A204.1 (cell line): ENCODE data around the gene PGA3.
"Not testable (repeated sequence)": the region's sequence is repeated elsewhere in the genome, so short reads cannot be mapped to it uniquely, and the experiment has no call there.

ENCODE experiments used
- FAIRE-seq: peaks from 2 replicates; lab custom pipeline; 2012; peaks lifted over from hg19 to GRCh38; lab: Jason Lieb, UNC

PGA3 gene

GRCh38 chr11:61171907-61172306 lies 31.4 kb upstream of the PGA3 start:
- FAIRE-seq, result no peak

- FAIRE-seq, result no peak
Observed at GRCh38 chr11:61172356-61172755, 31.0 kb upstream of the PGA3 start.

- no peak for FAIRE-seq
Observed at GRCh38 chr11:61172888-61173287, 30.4 kb upstream of the PGA3 start.

- no peak for FAIRE-seq
Observed at GRCh38 chr11:61173456-61173855, 29.9 kb upstream of the PGA3 start.

GRCh38 chr11:61174273-61174672 lies 29.0 kb upstream of the PGA3 start:
- no peak for FAIRE-seq

- no peak for FAIRE-seq
Observed at GRCh38 chr11:61174949-61175348, 28.4 kb upstream of the PGA3 start.

GRCh38 chr11:61176446-61176845 lies 26.9 kb upstream of the PGA3 start:
- no peak for FAIRE-seq

- FAIRE-seq, result not testable (repeated sequence)
Observed at GRCh38 chr11:61180205-61180604, 23.1 kb upstream of the PGA3 start.

GRCh38 chr11:61181489-61181888 lies 21.8 kb upstream of the PGA3 start:
- FAIRE-seq, result no peak

- no peak for FAIRE-seq
Observed at GRCh38 chr11:61183645-61184044, 19.7 kb upstream of the PGA3 start.

- no peak for FAIRE-seq
Observed at GRCh38 chr11:61186504-61186903, 16.8 kb upstream of the PGA3 start.

GRCh38 chr11:61187505-61188130 lies 15.7 kb upstream of the PGA3 start:
- FAIRE-seq, result peak; percentile 60

GRCh38 chr11:61189933-61190332 lies 13.4 kb upstream of the PGA3 start:
- FAIRE-seq, result no peak

GRCh38 chr11:61193596-61193995 lies 9.7 kb upstream of the PGA3 start:
- FAIRE-seq, result no peak

GRCh38 chr11:61194169-61194671 lies 9.1 kb upstream of the PGA3 start:
- FAIRE-seq, result no peak

- FAIRE-seq, result no peak
Observed at GRCh38 chr11:61194981-61195695, 8.2 kb upstream of the PGA3 start.

- no peak for FAIRE-seq
Observed at GRCh38 chr11:61195719-61196118, 7.6 kb upstream of the PGA3 start.

GRCh38 chr11:61198361-61198760 lies 5.0 kb upstream of the PGA3 start:
- FAIRE-seq, result no peak

GRCh38 chr11:61198948-61199523 lies 4.3 kb upstream of the PGA3 start:
- FAIRE-seq, result no peak

GRCh38 chr11:61201476-61201875 lies 1.8 kb upstream of the PGA3 start:
- no peak for FAIRE-seq

- not testable (repeated sequence) for FAIRE-seq
Observed at GRCh38 chr11:61203873-61204272, 558 bp downstream of the PGA3 start.

- not testable (repeated sequence) for FAIRE-seq
Observed at GRCh38 chr11:61204502-61205059, 1.3 kb downstream of the PGA3 start.

GRCh38 chr11:61207636-61208310 lies 4.5 kb downstream of the PGA3 start:
- FAIRE-seq, result not testable (repeated sequence)
